HG03469 (cell line): Measurements from ENCODE around the gene CACNA2D2.

Experiments used
- ATAC-seq: cut with Tn5 transposase; IDR thresholded peaks from one replicate; pipeline ENCODE4 v1.9.1; 2021; ENCODE audit warnings: mild to moderate bottlenecking, moderate library complexity, moderate number of reproducible peaks; ENCODE audit not compliant: unreplicated experiment

Gene CACNA2D2

GRCh38 chr3:50502584-50503423 is 630 bp downstream of the CACNA2D2 start:
- ATAC-seq: no peak

- no peak for ATAC-seq
Observed at GRCh38 chr3:50502225-50502583, 1.2 kb downstream of the CACNA2D2 start.

- no peak for ATAC-seq
Observed at GRCh38 chr3:50495609-50496423, 7.6 kb downstream of the CACNA2D2 start.

GRCh38 chr3:50494126-50494525 is 9.3 kb downstream of the CACNA2D2 start:
- no peak for ATAC-seq

GRCh38 chr3:50493623-50494022 is 9.8 kb downstream of the CACNA2D2 start:
- no peak for ATAC-seq

GRCh38 chr3:50493086-50493485 is 10.3 kb downstream of the CACNA2D2 start:
- no peak for ATAC-seq

GRCh38 chr3:50491023-50491422 is 12.4 kb downstream of the CACNA2D2 start:
- no peak for ATAC-seq

GRCh38 chr3:50490424-50490823 is 13.0 kb downstream of the CACNA2D2 start:
- ATAC-seq: no peak

GRCh38 chr3:50487181-50487580 is 16.3 kb downstream of the CACNA2D2 start:
- ATAC-seq: no peak

- no peak for ATAC-seq
Observed at GRCh38 chr3:50486219-50486888, 17.1 kb downstream of the CACNA2D2 start.

GRCh38 chr3:50484722-50485121 is 18.7 kb downstream of the CACNA2D2 start:
- ATAC-seq: no peak

GRCh38 chr3:50483374-50483773 is 20.1 kb downstream of the CACNA2D2 start:
- no peak for ATAC-seq

- no peak for ATAC-seq
Observed at GRCh38 chr3:50481992-50482391, 21.4 kb downstream of the CACNA2D2 start.

GRCh38 chr3:50480471-50480870 is 23.0 kb downstream of the CACNA2D2 start:
- no peak for ATAC-seq

GRCh38 chr3:50479523-50479922 is 23.9 kb downstream of the CACNA2D2 start:
- no peak for ATAC-seq

GRCh38 chr3:50478671-50479260 is 24.7 kb downstream of the CACNA2D2 start:
- ATAC-seq: no peak

- no peak for ATAC-seq
Observed at GRCh38 chr3:50478051-50478450, 25.4 kb downstream of the CACNA2D2 start.

- no peak for ATAC-seq
Observed at GRCh38 chr3:50475348-50475747, 28.1 kb downstream of the CACNA2D2 start.

GRCh38 chr3:50474717-50475116 is 28.7 kb downstream of the CACNA2D2 start:
- ATAC-seq: no peak

- no peak for ATAC-seq
Observed at GRCh38 chr3:50473768-50474167, 29.7 kb downstream of the CACNA2D2 start.

- no peak for ATAC-seq
Observed at GRCh38 chr3:50472958-50473357, 30.5 kb downstream of the CACNA2D2 start.
